MM.1S (cell line): ENCODE measurements around the gene EPB41.

Experiments
- DNase-seq: peaks from one replicate; pipeline ENCODE4 v3.0.0-alpha.2; 2015
- H2AFZ ChIP-seq: fragments of 300-600 bp; sonication (generic); 2 replicates; pipeline ENCODE4 v1.6.0; 2016; ENCODE audit warnings: antibody characterized with exemption, low read length
- H3F3A ChIP-seq: fragments of 300-600 bp; sonication (generic); 2 replicates; pipeline ENCODE4 v1.6.1; 2016; ENCODE audit warnings: mild to moderate bottlenecking, antibody characterized with exemption, low read length, moderate library complexity, mixed read lengths; ENCODE audit not compliant: insufficient read depth
- H3K27ac ChIP-seq: fragments of 300-600 bp; sonication (generic); 2 replicates; pipeline ENCODE4 v1.5.1; 2016; ENCODE audit warnings: mild to moderate bottlenecking, low read length
- H3K27me3 ChIP-seq: fragments of 300-600 bp; sonication (generic); replicated peaks from 2 replicates; pipeline ENCODE4 v1.6.0; 2016; ENCODE audit warnings: low read length; ENCODE audit not compliant: insufficient read depth
- H3K36me3 ChIP-seq: fragments of 300-600 bp; sonication (generic); replicated peaks from 2 replicates; pipeline ENCODE4 v1.6.1; 2016; ENCODE audit warnings: mild to moderate bottlenecking, low read length, mixed read lengths; ENCODE audit not compliant: insufficient read depth
- H3K4me1 ChIP-seq: fragments of 300-600 bp; sonication (generic); 2 replicates; pipeline ENCODE4 v1.6.1; 2016; ENCODE audit warnings: low read length, mixed read lengths
- H3K4me2 ChIP-seq: fragments of 300-600 bp; sonication (generic); 2 replicates; pipeline ENCODE4 v1.6.0; 2016; ENCODE audit warnings: low read depth, low read length
- H3K4me3 ChIP-seq: fragments of 300-600 bp; sonication (generic); 2 replicates; pipeline ENCODE4 v1.5.1; 2016; ENCODE audit warnings: low read length, mixed read lengths
- H3K79me2 ChIP-seq: fragments of 300-600 bp; sonication (generic); 2 replicates; pipeline ENCODE4 v1.6.1; 2016; ENCODE audit warnings: mixed run types, low read length, mixed read lengths
- H3K9ac ChIP-seq: fragments of 300-600 bp; sonication (generic); 2 replicates; pipeline ENCODE4 v1.6.1; 2016; ENCODE audit warnings: low read length, mixed read lengths
- H3K9me2 ChIP-seq: fragments of 300-600 bp; sonication (generic); replicated peaks from 2 replicates; pipeline ENCODE4 v1.6.1; 2016; ENCODE audit warnings: mild to moderate bottlenecking, low read length, mixed read lengths; ENCODE audit not compliant: insufficient read depth
- H3K9me3 ChIP-seq: fragments of 300-600 bp; sonication (generic); replicated peaks from 2 replicates; pipeline ENCODE4 v1.6.1; 2016; ENCODE audit warnings: mild to moderate bottlenecking, low read length, mixed read lengths; ENCODE audit not compliant: insufficient read depth
- H4K20me1 ChIP-seq: fragments of 300-600 bp; sonication (generic); 2 replicates; pipeline ENCODE4 v1.6.1; 2016; ENCODE audit warnings: mild to moderate bottlenecking, low read length, moderate library complexity, mixed read lengths; ENCODE audit not compliant: insufficient read depth
- EZH2 ChIP-seq: fragments of 300-600 bp; sonication (generic); optimal IDR thresholded peaks from 2 replicates; pipeline ENCODE3; 2017; ENCODE audit warnings: low read depth, mild to moderate bottlenecking, antibody characterized with exemption, low read length, mixed read lengths
- EZH2phosphoT487 ChIP-seq: fragments of 300-600 bp; sonication (generic); IDR thresholded peaks from 2 replicates; pipeline ENCODE4 v1.6.1; 2018; ENCODE audit warnings: antibody characterized with exemption, low read length
- TF ChIP-seq, protein P1 (sequence below): fragments of 300-600 bp; sonication (generic); IDR thresholded peaks from 2 replicates; pipeline ENCODE4 v1.5.1; 2016; ENCODE audit warnings: antibody characterized with exemption, low read length, mixed read lengths

EPB41 gene

GRCh38 chr1:28897789-28898188, 16.6 kb upstream of the EPB41 start:
- no peak for DNase-seq
- Histone ChIP-seq H3K36me3 (no peaks in the 10 kb centered on the region), H3K27me3 (no peaks in the 10 kb centered on the region), H3K9me3 (no peaks in the 10 kb centered on the region), H2AFZ (no peak overlapping the region), H3K4me1 (no peaks in the 10 kb centered on the region), H3K9ac (no peak overlapping the region), H3K4me3 (no peak overlapping the region), H3F3A (no peaks in the 10 kb centered on the region), H3K79me2 (peaks cover 65% of the 10 kb centered on the region), H4K20me1 (no peaks in the 10 kb centered on the region), H3K4me2 (no peak overlapping the region), H3K9me2 (no peaks in the 10 kb centered on the region), H3K27ac (no peak overlapping the region)
- TF ChIP-seq, protein P1, sequence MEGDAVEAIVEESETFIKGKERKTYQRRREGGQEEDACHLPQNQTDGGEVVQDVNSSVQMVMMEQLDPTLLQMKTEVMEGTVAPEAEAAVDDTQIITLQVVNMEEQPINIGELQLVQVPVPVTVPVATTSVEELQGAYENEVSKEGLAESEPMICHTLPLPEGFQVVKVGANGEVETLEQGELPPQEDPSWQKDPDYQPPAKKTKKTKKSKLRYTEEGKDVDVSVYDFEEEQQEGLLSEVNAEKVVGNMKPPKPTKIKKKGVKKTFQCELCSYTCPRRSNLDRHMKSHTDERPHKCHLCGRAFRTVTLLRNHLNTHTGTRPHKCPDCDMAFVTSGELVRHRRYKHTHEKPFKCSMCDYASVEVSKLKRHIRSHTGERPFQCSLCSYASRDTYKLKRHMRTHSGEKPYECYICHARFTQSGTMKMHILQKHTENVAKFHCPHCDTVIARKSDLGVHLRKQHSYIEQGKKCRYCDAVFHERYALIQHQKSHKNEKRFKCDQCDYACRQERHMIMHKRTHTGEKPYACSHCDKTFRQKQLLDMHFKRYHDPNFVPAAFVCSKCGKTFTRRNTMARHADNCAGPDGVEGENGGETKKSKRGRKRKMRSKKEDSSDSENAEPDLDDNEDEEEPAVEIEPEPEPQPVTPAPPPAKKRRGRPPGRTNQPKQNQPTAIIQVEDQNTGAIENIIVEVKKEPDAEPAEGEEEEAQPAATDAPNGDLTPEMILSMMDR: no peak
- TF ChIP-seq EZH2 (no peak), EZH2phosphoT487 (no peak)

DNA sequence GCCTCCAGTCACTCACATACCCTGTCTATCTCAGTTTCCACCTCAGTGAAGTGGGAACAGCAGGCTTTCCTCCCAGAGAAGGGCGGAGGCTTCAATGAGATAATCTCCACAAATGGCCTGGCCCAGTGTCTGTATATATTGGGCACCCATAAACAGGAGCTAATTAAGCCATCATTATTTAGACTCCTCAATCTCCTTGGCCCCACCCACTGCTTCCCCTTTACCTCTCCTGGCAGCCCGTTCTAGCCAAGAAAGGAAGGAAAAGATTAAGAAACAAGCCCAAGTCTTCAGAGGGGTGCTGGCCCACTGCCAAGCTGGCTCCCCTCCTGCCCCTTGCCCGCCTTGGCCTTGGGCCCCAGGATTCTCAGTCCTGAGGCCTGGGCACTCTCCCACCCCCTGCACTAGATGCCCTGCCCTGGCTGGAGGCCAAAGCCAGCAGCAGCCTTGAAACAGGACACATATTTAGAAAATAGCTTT, 15.9 kb upstream of the EPB41 start:
- no peak overlapping the region for H3K4me2 ChIP-seq
- TF ChIP-seq EZH2 (no peak), EZH2phosphoT487 (no peak)
- TF ChIP-seq, protein P1: no peak
- no peak overlapping the region for H3K9ac ChIP-seq

DNA sequence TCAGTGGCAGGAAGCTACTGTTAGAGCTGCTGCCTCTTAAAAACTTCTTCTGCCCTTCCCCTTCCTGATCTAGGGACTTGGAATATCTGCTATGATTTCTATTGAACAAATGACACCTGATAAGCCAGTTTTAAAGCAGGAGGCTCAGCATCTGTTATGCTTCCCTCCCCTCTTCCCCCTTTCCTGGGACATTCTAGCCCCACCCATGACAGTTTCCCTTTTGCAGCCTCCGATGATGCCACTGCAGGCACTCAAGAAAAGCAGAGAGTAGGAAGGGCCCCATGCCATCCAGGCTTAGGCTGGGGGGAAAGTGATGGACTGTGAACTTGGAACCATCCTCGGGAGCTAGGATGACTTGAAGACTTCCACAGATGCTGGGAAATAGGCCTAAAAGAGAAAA, 15.1 kb upstream of the EPB41 start:
- H3K9me2 ChIP-seq: no peaks in the 10 kb centered on the region
- H3K36me3 ChIP-seq: no peaks in the 10 kb centered on the region
- no peaks in the 10 kb centered on the region for H3K9me3 ChIP-seq
- H3K4me2 ChIP-seq: no peak overlapping the region
- H3K9ac ChIP-seq: no peak overlapping the region
- no peak for DNase-seq
- no peak overlapping the region for H2AFZ ChIP-seq
- H4K20me1 ChIP-seq: no peaks in the 10 kb centered on the region
- H3K79me2 ChIP-seq: peaks cover 77% of the 10 kb centered on the region
- H3F3A ChIP-seq: no peaks in the 10 kb centered on the region
- TF ChIP-seq, protein P1: no peak
- no peak for TF ChIP-seq EZH2
- no peak for TF ChIP-seq EZH2phosphoT487
- H3K27me3 ChIP-seq: no peaks in the 10 kb centered on the region
- H3K4me1 ChIP-seq: no peaks in the 10 kb centered on the region
- no peak overlapping the region for H3K27ac ChIP-seq
- no peak overlapping the region for H3K4me3 ChIP-seq

More for the DNA sequence above, 15.9 kb upstream of the EPB41 start:
- Histone ChIP-seq H3K79me2 (peaks cover 71% of the 10 kb centered on the region), H3F3A (no peaks in the 10 kb centered on the region), H3K4me3 (no peak overlapping the region), H3K36me3 (no peaks in the 10 kb centered on the region), H3K4me1 (no peaks in the 10 kb centered on the region), H3K27ac (no peak overlapping the region), H3K9me3 (no peaks in the 10 kb centered on the region), H3K27me3 (no peaks in the 10 kb centered on the region), H4K20me1 (no peaks in the 10 kb centered on the region), H3K9me2 (no peaks in the 10 kb centered on the region), H2AFZ (no peak overlapping the region)
- DNase-seq: no peak
